Chondrocyte (in vitro differentiated cells): ENCODE data around the gene KAT2A. TPM values are rescaled to one million over a fixed set of nuclear protein-coding genes. Genes with fewer than 3 reads are reported as not detected.

ENCODE experiments used
- DNase-seq: peaks from one replicate; pipeline ENCODE4 v3.0.0; 2021; ENCODE audit warnings: mixed read lengths, low spot score
- H3K27ac Mint-ChIP-seq: one replicate; pipeline ENCODE4 v1.8.0; 2021; ENCODE audit warnings: mild to moderate bottlenecking, moderate library complexity, mixed read lengths; ENCODE audit not compliant: unreplicated experiment
- H3K27me3 Mint-ChIP-seq: 2 replicates; pipeline ENCODE4 v1.8.0; 2021; ENCODE audit warnings: low read depth, mixed read lengths
- H3K36me3 Mint-ChIP-seq: 2 replicates; pipeline ENCODE4 v1.8.0; 2021; ENCODE audit warnings: low read depth, mixed read lengths
- H3K4me1 Mint-ChIP-seq: 2 replicates; pipeline ENCODE4 v1.8.0; 2021; ENCODE audit warnings: low read depth, mild to moderate bottlenecking, mixed read lengths
- H3K4me3 Mint-ChIP-seq: one replicate; pipeline ENCODE4 v1.8.0; 2021; ENCODE audit warnings: mild to moderate bottlenecking, moderate library complexity, mixed read lengths; ENCODE audit not compliant: unreplicated experiment
- H3K9me3 Mint-ChIP-seq: 2 replicates; pipeline ENCODE4 v1.8.0; 2021; ENCODE audit warnings: low read depth, mixed read lengths
- CTCF ChIP-seq: fragments of 200-600 bp; sonication (generic); IDR thresholded peaks from 2 replicates; pipeline ENCODE4 v1.5.0; 2021; ENCODE audit warnings: antibody characterized with exemption, mild to moderate bottlenecking, moderate library complexity
- total RNA-seq: library from RNA; stranded (reverse); gene quantifications from 3 replicates; pipeline ENCODE4 v1.2.1, GENCODE V29; 2021

KAT2A gene
- total RNA-seq, 1 donor from 2014 or later, result 22.3 TPM

GRCh38 chr17:42081516-42082129 lies 39.5 kb downstream of the KAT2A start:
- no peak for DNase-seq
- TF ChIP-seq CTCF, result no peak
- H3K36me3 Mint-ChIP-seq, result no peaks in the 10 kb centered on the region
- H3K4me3 Mint-ChIP-seq, result no peak overlapping the region
- H3K27me3 Mint-ChIP-seq, result peaks cover 2% of the 10 kb centered on the region
- no peaks in the 10 kb centered on the region for H3K9me3 Mint-ChIP-seq
- H3K4me1 Mint-ChIP-seq, result no peaks in the 10 kb centered on the region
- H3K27ac Mint-ChIP-seq, result no peak overlapping the region

- H3K4me3 Mint-ChIP-seq, result no peak overlapping the region
- H3K27me3 Mint-ChIP-seq, result peaks cover 2% of the 10 kb centered on the region
- H3K36me3 Mint-ChIP-seq, result no peaks in the 10 kb centered on the region
- no peaks in the 10 kb centered on the region for H3K4me1 Mint-ChIP-seq
- H3K27ac Mint-ChIP-seq, result no peak overlapping the region
- no peak for DNase-seq
- H3K9me3 Mint-ChIP-seq, result no peaks in the 10 kb centered on the region
- no peak for TF ChIP-seq CTCF
Observed at GRCh38 chr17:42079541-42079940, 41.6 kb downstream of the KAT2A start.

GRCh38 chr17:42078396-42079043 lies 42.6 kb downstream of the KAT2A start:
- Mint-ChIP-seq H3K4me1 (no peaks in the 10 kb centered on the region), H3K27ac (no peak overlapping the region), H3K4me3 (no peak overlapping the region), H3K9me3 (no peaks in the 10 kb centered on the region), H3K27me3 (peaks cover 8% of the 10 kb centered on the region), H3K36me3 (no peaks in the 10 kb centered on the region)
- TF ChIP-seq CTCF, result no peak
- DNase-seq, result no peak

- Mint-ChIP-seq H3K4me1 (no peaks in the 10 kb centered on the region), H3K4me3 (no peak overlapping the region), H3K36me3 (no peaks in the 10 kb centered on the region), H3K9me3 (no peaks in the 10 kb centered on the region), H3K27ac (no peak overlapping the region), H3K27me3 (peaks cover 14% of the 10 kb centered on the region)
- no peak for DNase-seq
- no peak for TF ChIP-seq CTCF
Observed at GRCh38 chr17:42077755-42078154, 43.4 kb downstream of the KAT2A start.

GRCh38 chr17:42076797-42077559 lies 44.2 kb downstream of the KAT2A start:
- DNase-seq, result no peak
- H3K9me3 Mint-ChIP-seq, result no peaks in the 10 kb centered on the region

More at GRCh38 chr17:42076797-42077559, 44.2 kb downstream of the KAT2A start:
- Mint-ChIP-seq H3K27ac (no peak overlapping the region), H3K4me1 (no peaks in the 10 kb centered on the region), H3K4me3 (no peak overlapping the region), H3K36me3 (no peaks in the 10 kb centered on the region), H3K27me3 (peaks cover 16% of the 10 kb centered on the region)
- no peak for TF ChIP-seq CTCF
